Natural killer cell (primary cell): ENCODE measurements around the gene VNN1. TPM values are rescaled to one million over a fixed set of nuclear protein-coding genes. Genes with fewer than 3 reads are reported as not detected.
"Not testable (repeated sequence)": the region's sequence is repeated elsewhere in the genome, so short reads cannot be mapped to it uniquely, and the experiment has no call there.

Experiments used
- ATAC-seq, 3 donors: fragments of 150-1000 bp in 2 of 3; fragments of 200-7000 bp in 1 of 3; cut with Tn5 transposase; 1 replicate in 1 of 3; 2 replicates in 2 of 3; pipeline ENCODE4 v1.10.0; 2021; ENCODE audit warnings: mild to moderate bottlenecking in 2 of 3, moderate library complexity in 2 of 3
- DNase-seq, 2 donors: peaks; one replicate each; pipeline versions ENCODE4 v3.0.0 to v3.0.0-alpha.2; 2013 to 2021; ENCODE audit warnings: mixed read lengths in 1 of 2
- H3K27ac ChIP-seq: one replicate; pipeline ENCODE4 v1.5.1; 2013; ENCODE audit warnings: mild to moderate bottlenecking, low read length
- H3K27me3 ChIP-seq: one replicate; pipeline ENCODE4 v1.6.1; 2013; ENCODE audit warnings: low read length; ENCODE audit not compliant: control insufficient read depth, insufficient read depth
- H3K36me3 ChIP-seq: one replicate; pipeline ENCODE4 v1.6.1; 2013; ENCODE audit warnings: low read length; ENCODE audit not compliant: control insufficient read depth, insufficient read depth
- H3K4me1 ChIP-seq: one replicate; pipeline ENCODE4 v1.6.1; 2013; ENCODE audit warnings: low read length; ENCODE audit not compliant: control insufficient read depth, insufficient read depth
- H3K4me3 ChIP-seq: one replicate; pipeline ENCODE4 v1.5.1; 2013; ENCODE audit warnings: low read length
- H3K9me3 ChIP-seq: one replicate; pipeline ENCODE4 v1.6.1; 2013; ENCODE audit warnings: low read length; ENCODE audit not compliant: control insufficient read depth, insufficient read depth
- H3K27ac Mint-ChIP-seq, 2 donors: one replicate each; pipeline ENCODE4 v1.8.0; 2022; ENCODE audit warnings: mild to moderate bottlenecking in 2 of 2, mixed read lengths in 2 of 2, moderate library complexity in 1 of 2
- H3K27me3 Mint-ChIP-seq, 2 donors: one replicate each; pipeline ENCODE4 v1.8.0; 2022; ENCODE audit warnings: low read depth in 2 of 2, mixed read lengths in 2 of 2
- H3K36me3 Mint-ChIP-seq: one replicate; pipeline ENCODE4 v1.8.0; 2022; ENCODE audit warnings: mixed read lengths
- H3K4me1 Mint-ChIP-seq, 2 donors: one replicate each; pipeline ENCODE4 v1.8.0; 2022; ENCODE audit warnings: mixed read lengths in 2 of 2
- H3K4me3 Mint-ChIP-seq: one replicate; pipeline ENCODE4 v1.8.0; 2022; ENCODE audit warnings: mild to moderate bottlenecking, moderate library complexity, mixed read lengths
- H3K9me3 Mint-ChIP-seq, 2 donors: one replicate each; pipeline ENCODE4 v1.8.0; 2022; ENCODE audit warnings: mixed read lengths in 2 of 2
- CTCF ChIP-seq: fragments of 200-600 bp; IDR thresholded peaks from one replicate; pipeline ENCODE4 v1.8.0; 2022; ENCODE audit warnings: antibody characterized with exemption
- WGBS: methylation state at CpG from one replicate; pipeline ENCODE4 v1.1.7; 2013; ENCODE audit warnings: missing lambda C conversion rate; ENCODE audit not compliant: insufficient coverage; 5-methylcytosine and 5-hydroxymethylcytosine counted together
- intact Hi-C: fragments of 100-400 bp; cut with micrococcal nuclease; formaldehyde crosslinking; loops from one replicate; pipeline ENCODE4 v1.14.2; 2022
- total RNA-seq, 4 donors: library from RNA; stranded (reverse); fragments of 120-200 nt in 1 of 4; gene quantifications; one replicate each; pipeline versions ENCODE4 v1.2.3 to v1.2.4, GENCODE V29; 2013 to 2022

Gene VNN1
- total RNA-seq, 3 donors from 2014 or later (not counting 1 experiment from before 2014, with no cell fraction given): 1.1 to 1.6 TPM; not detected in 1

GRCh38 chr6:132686531-132686930 lies 27.3 kb downstream of the VNN1 start:
- H3K27ac Mint-ChIP-seq: no peak overlapping the region
- Histone ChIP-seq H3K4me3 (no peak overlapping the region), H3K27ac (no peak overlapping the region), H3K4me1 (no peaks in the 10 kb centered on the region), H3K9me3 (no peaks in the 10 kb centered on the region), H3K36me3 (no peaks in the 10 kb centered on the region), H3K27me3 (no peaks in the 10 kb centered on the region)
- H3K27me3 Mint-ChIP-seq: peaks cover 25 to 36% of the 10 kb centered on the region in 2 donors
- no peak for DNase-seq
- no peak for ATAC-seq
- intact Hi-C loops: no loop called here
- TF ChIP-seq CTCF: no peak
- H3K4me1 Mint-ChIP-seq: no peaks in the 10 kb centered on the region
- no peak overlapping the region for H3K4me3 Mint-ChIP-seq
- no peaks in the 10 kb centered on the region for H3K36me3 Mint-ChIP-seq
- WGBS: 92% methylated on average over 2 of the region's 3 CpGs
- no peaks in the 10 kb centered on the region for H3K9me3 Mint-ChIP-seq

GRCh38 chr6:132685009-132685408 lies 28.8 kb downstream of the VNN1 start:
- no peaks in the 10 kb centered on the region for H3K36me3 Mint-ChIP-seq
- no CpG with 5 or more reads among the region's 3 CpGs for WGBS
- H3K27me3 Mint-ChIP-seq: peaks cover 18 to 26% of the 10 kb centered on the region in 2 donors
- Histone ChIP-seq H3K4me1 (no peaks in the 10 kb centered on the region), H3K4me3 (no peak overlapping the region), H3K36me3 (no peaks in the 10 kb centered on the region), H3K27me3 (no peaks in the 10 kb centered on the region), H3K9me3 (no peaks in the 10 kb centered on the region), H3K27ac (no peak overlapping the region)
- no peak overlapping the region for H3K4me3 Mint-ChIP-seq
- ATAC-seq (no peak), DNase-seq (no peak)
- no peak overlapping the region for H3K27ac Mint-ChIP-seq
- intact Hi-C loops: no loop called here
- no peaks in the 10 kb centered on the region for H3K4me1 Mint-ChIP-seq
- no peak for TF ChIP-seq CTCF
- no peaks in the 10 kb centered on the region for H3K9me3 Mint-ChIP-seq

- no peaks in the 10 kb centered on the region for H3K9me3 Mint-ChIP-seq
- peaks cover 11 to 19% of the 10 kb centered on the region in 2 donors for H3K27me3 Mint-ChIP-seq
- no peak for DNase-seq
- no peaks in the 10 kb centered on the region for H3K36me3 Mint-ChIP-seq
- no peak for TF ChIP-seq CTCF
- no peaks in the 10 kb centered on the region for H3K4me1 Mint-ChIP-seq
- Histone ChIP-seq H3K4me1 (no peaks in the 10 kb centered on the region), H3K27me3 (no peaks in the 10 kb centered on the region), H3K27ac (no peak overlapping the region), H3K4me3 (no peak overlapping the region), H3K36me3 (no peaks in the 10 kb centered on the region), H3K9me3 (no peaks in the 10 kb centered on the region)
- no peak for ATAC-seq
- intact Hi-C loops: no loop called here
- WGBS: 89% methylated on average over 4 of the region's 6 CpGs
- H3K4me3 Mint-ChIP-seq: no peak overlapping the region
- no peak overlapping the region for H3K27ac Mint-ChIP-seq
These were observed 29.6 kb downstream of the VNN1 start for GRCh38 chr6:132684272-132684671.

GRCh38 chr6:132683543-132683942 lies 30.3 kb downstream of the VNN1 start:
- no peaks in the 10 kb centered on the region for H3K9me3 Mint-ChIP-seq
- Histone ChIP-seq H3K27me3 (no peaks in the 10 kb centered on the region), H3K4me3 (no peak overlapping the region), H3K27ac (no peak overlapping the region), H3K9me3 (no peaks in the 10 kb centered on the region), H3K36me3 (no peaks in the 10 kb centered on the region), H3K4me1 (no peaks in the 10 kb centered on the region)
- WGBS: 89% methylated on average over 5 of the region's 6 CpGs
- H3K27me3 Mint-ChIP-seq: peaks cover 8 to 14% of the 10 kb centered on the region in 2 donors
- no peak for DNase-seq
- no peaks in the 10 kb centered on the region for H3K4me1 Mint-ChIP-seq
- H3K36me3 Mint-ChIP-seq: no peaks in the 10 kb centered on the region
- no peak for ATAC-seq
- no peak overlapping the region for H3K4me3 Mint-ChIP-seq
- no peak for TF ChIP-seq CTCF
- no peak overlapping the region for H3K27ac Mint-ChIP-seq
- intact Hi-C loops: no loop called here

- not testable (repeated sequence) for ATAC-seq
These were observed 34.8 kb downstream of the VNN1 start for GRCh38 chr6:132679094-132679493.

More at GRCh38 chr6:132679094-132679493, 34.8 kb downstream of the VNN1 start:
- H3K9me3 ChIP-seq, H3K36me3 ChIP-seq, DNase-seq, H3K27me3 ChIP-seq, H3K27me3 Mint-ChIP-seq, H3K4me3 Mint-ChIP-seq, H3K36me3 Mint-ChIP-seq, intact Hi-C loops, H3K27ac Mint-ChIP-seq, H3K27ac ChIP-seq, H3K9me3 Mint-ChIP-seq, H3K4me3 ChIP-seq: not testable (repeated sequence)
- peaks cover 10% of the 10 kb centered on the region for H3K4me1 ChIP-seq
- peaks cover 20 to 25% of the 10 kb centered on the region in 2 donors for H3K4me1 Mint-ChIP-seq
